IMR-90 (cell line): ENCODE measurements around the gene SAMD10. TPM values are rescaled to one million over a fixed set of nuclear protein-coding genes. Genes with fewer than 3 reads are reported as not detected.

Experiments
- ATAC-seq: fragments of 200-7000 bp; cut with Tn5 transposase; 2 replicates; pipeline ENCODE4 v1.9.1; 2020; ENCODE audit warnings: low read depth, mild to moderate bottlenecking, moderate library complexity
- BruUV-seq: library from RNA; stranded (reverse); fragments of 400-500 nt; replicated peaks from 2 replicates; lab custom pipeline; 2021; lab: Mats Ljungman, UMichigan
- CTCF ChIA-PET: fragments of 300-600 bp; formaldehyde crosslinking; extraction: SDS; loops from one replicate; lab custom pipeline; 2021; ENCODE audit warnings: antibody characterized with exemption; lab: Yijun Ruan, JAX
- POLR2A ChIA-PET: fragments of 300-600 bp; sonication (Branson Sonifier 250); formaldehyde crosslinking; loops from one replicate; lab custom pipeline; 2022; ENCODE audit warnings: antibody characterized with exemption; ENCODE audit not compliant: unreplicated experiment; lab: Charles Lee
- DNase-seq: peaks from one replicate; pipeline ENCODE4 v3.0.0; 2013
- H2AFZ ChIP-seq: replicated peaks from 2 replicates; pipeline ENCODE3; 2013; ENCODE audit warnings: low read length, mild to moderate bottlenecking; ENCODE audit not compliant: poor library complexity
- H2AK5ac ChIP-seq: 2 replicates; pipeline ENCODE4 v1.6.1; 2013; ENCODE audit warnings: low read depth, low read length, inconsistent platforms
- H2AK9ac ChIP-seq: replicated peaks from 2 replicates; pipeline ENCODE3; 2013; ENCODE audit warnings: mild to moderate bottlenecking, low read depth, low read length, moderate library complexity; ENCODE audit not compliant: poor library complexity
- H2BK120ac ChIP-seq: 2 replicates; pipeline ENCODE4 v1.6.1; 2013; ENCODE audit warnings: low read depth, low read length, inconsistent platforms
- H2BK15ac ChIP-seq: 3 replicates; pipeline ENCODE4 v1.6.1; 2013; ENCODE audit warnings: low read depth, low read length, inconsistent platforms
- H2BK20ac ChIP-seq: 2 replicates; pipeline ENCODE4 v1.6.1; 2013; ENCODE audit warnings: low read depth, mild to moderate bottlenecking, inconsistent platforms, low read length, moderate library complexity
- H2BK5ac ChIP-seq: 2 replicates; pipeline ENCODE4 v1.6.1; 2013; ENCODE audit warnings: mild to moderate bottlenecking, low read depth, low read length, inconsistent platforms; ENCODE audit not compliant: poor library complexity, severe bottlenecking
- H3K14ac ChIP-seq: replicated peaks from 2 replicates; pipeline ENCODE4 v1.6.1; 2013; ENCODE audit warnings: low read depth, low read length, inconsistent platforms
- H3K18ac ChIP-seq: 2 replicates; pipeline ENCODE4 v1.6.1; 2013; ENCODE audit warnings: low read depth, low read length, control low read depth
- H3K23ac ChIP-seq: 2 replicates; pipeline ENCODE4 v1.6.1; 2013; ENCODE audit warnings: low read depth, low read length, inconsistent platforms
- H3K27ac ChIP-seq: 2 replicates; pipeline ENCODE4 v1.5.1; 2013; ENCODE audit warnings: mild to moderate bottlenecking, control low read depth, low read length; ENCODE audit not compliant: insufficient read depth
- H3K27me3 ChIP-seq: 2 replicates; pipeline ENCODE4 v1.6.1; 2013; ENCODE audit warnings: low read length; ENCODE audit not compliant: control insufficient read depth, insufficient read depth
- H3K36me3 ChIP-seq: 2 replicates; pipeline ENCODE4 v1.6.1; 2013; ENCODE audit warnings: low read length, mixed read lengths; ENCODE audit not compliant: control insufficient read depth, insufficient read depth
- H3K4ac ChIP-seq: 2 replicates; pipeline ENCODE4 v1.6.1; 2013; ENCODE audit warnings: low read depth, low read length, inconsistent platforms
- H3K4me1 ChIP-seq: 2 replicates; pipeline ENCODE4 v1.6.1; 2013; ENCODE audit warnings: low read length, mixed read lengths; ENCODE audit not compliant: control insufficient read depth, insufficient read depth
- H3K4me2 ChIP-seq: 2 replicates; pipeline ENCODE4 v1.6.1; 2013; ENCODE audit warnings: low read depth, mild to moderate bottlenecking, control low read depth, low read length, moderate library complexity
- H3K4me3 ChIP-seq: 2 replicates; pipeline ENCODE4 v1.5.1; 2013; ENCODE audit warnings: low read depth, mild to moderate bottlenecking, control low read depth, low read length, moderate library complexity; ENCODE audit not compliant: insufficient read depth
- H3K56ac ChIP-seq: 2 replicates; pipeline ENCODE4 v1.6.1; 2013; ENCODE audit warnings: low read length, inconsistent platforms; ENCODE audit not compliant: insufficient read depth; ENCODE audit errors: extremely low read depth
- H3K79me1 ChIP-seq, 2 experiments: 2 replicates each; pipeline ENCODE4 v1.6.1; 2013; ENCODE audit warnings: low read length in 2 of 2, inconsistent platforms in 1 of 2, low read depth in 1 of 2
- H3K9ac ChIP-seq: 2 replicates; pipeline ENCODE4 v1.6.1; 2013; ENCODE audit warnings: low read depth, low read length, control low read depth
- H3K9me1 ChIP-seq: 2 replicates; pipeline ENCODE4 v1.6.1; 2013; ENCODE audit warnings: low read length, inconsistent platforms; ENCODE audit not compliant: insufficient read depth
- H3K9me3 ChIP-seq: 2 replicates; pipeline ENCODE4 v1.6.1; 2013; ENCODE audit warnings: low read length; ENCODE audit not compliant: control insufficient read depth, insufficient read depth
- H4K20me1 ChIP-seq: 2 replicates; pipeline ENCODE4 v1.6.1; 2013; ENCODE audit warnings: low read length, inconsistent platforms; ENCODE audit not compliant: insufficient read depth
- H4K5ac ChIP-seq: 2 replicates; pipeline ENCODE4 v1.6.1; 2013; ENCODE audit warnings: mild to moderate bottlenecking, low read depth, low read length, control low read depth
- H4K8ac ChIP-seq, 2 experiments: 2 replicates each; pipeline ENCODE4 v1.6.1; 2013; ENCODE audit warnings: low read depth in 2 of 2, low read length in 2 of 2, control low read depth in 1 of 2, inconsistent platforms in 1 of 2
- H4K91ac ChIP-seq: 2 replicates; pipeline ENCODE4 v1.6.1; 2013; ENCODE audit warnings: low read depth, low read length, inconsistent platforms; ENCODE audit not compliant: insufficient read depth
- CEBPB ChIP-seq: IDR thresholded peaks from 2 replicates; pipeline ENCODE4 v1.6.1; 2012; ENCODE audit warnings: low read depth, low read length, improper control_type of control experiment
- CHD1 ChIP-seq: IDR thresholded peaks from 2 replicates; pipeline ENCODE4 v1.6.1; 2012; ENCODE audit warnings: low read depth, low read length, improper control_type of control experiment
- FOS ChIP-seq: fragments of 150-350 bp; IDR thresholded peaks from 2 replicates; pipeline ENCODE4 v1.6.1; 2016; ENCODE audit warnings: low read depth, low read length
- POLR2A ChIP-seq: IDR thresholded peaks from 2 replicates; pipeline ENCODE4 v1.6.1; 2012; ENCODE audit warnings: mild to moderate bottlenecking, low read depth, low read length
- RAD21 ChIP-seq: IDR thresholded peaks from 2 replicates; pipeline ENCODE4 v1.6.1; 2012; ENCODE audit warnings: low read length, improper control_type of control experiment
- RCOR1 ChIP-seq: IDR thresholded peaks from 2 replicates; pipeline ENCODE4 v1.6.1; 2012; ENCODE audit warnings: mild to moderate bottlenecking, low read length, improper control_type of control experiment; ENCODE audit not compliant: insufficient replicate concordance
- WGBS, 2 experiments: methylation state at CpG; one replicate each; pipeline versions ENCODE4 v1.1.5 to v1.1.7; 2013; ENCODE audit warnings: missing lambda C conversion rate in 2 of 2; ENCODE audit not compliant: insufficient read length in 1 of 2; ENCODE audit errors: extremely low coverage in 2 of 2; 5-methylcytosine and 5-hydroxymethylcytosine counted together
- dilution Hi-C: fragments of 300-500 bp; cut with HindIII; formaldehyde crosslinking; loops from one replicate; pipeline ENCODE4 v1.14.3; 2018; ENCODE audit warnings: low sequenced_read_pairs; ENCODE audit not compliant: unreplicated experiment
- in situ Hi-C: fragments of 300-500 bp; cut with MboI; formaldehyde crosslinking; loops from 3 replicates; pipeline ENCODE4 v1.14.3; 2019; ENCODE audit warnings: low sequenced_read_pairs, inconsistent platforms, mixed read lengths
- intact Hi-C: fragments of 100-400 bp; cut with micrococcal nuclease; formaldehyde crosslinking; loops from 2 replicates; pipeline ENCODE4 v1.10.0; 2022
- polyA plus RNA-seq, 3 experiments: library from polyadenylated mRNA; depleted of rRNA; stranded (reverse); fragments of >200 nt; gene quantifications; 2 replicates each; pipeline ENCODE4 v1.2.3, GENCODE V29; 2012; ENCODE audit warnings: low replicate concordance in 1 of 3
- total RNA-seq: library from RNA; depleted of rRNA; stranded (reverse); fragments of >200 nt; gene quantifications from 2 replicates; pipeline ENCODE4 v1.2.3, GENCODE V29; 2012
- TF ChIP-seq, protein P1 (sequence below): conservative IDR thresholded peaks from 2 replicates; pipeline ENCODE4 v1.5.1; 2012; ENCODE audit warnings: mild to moderate bottlenecking, low read depth, low read length, improper control_type of control experiment

Gene SAMD10
- total and polyA plus RNA-seq, 2 of the 4 experiments (the other 2 are of a cell fraction), result 0.54 to 4.1 TPM

DNA sequence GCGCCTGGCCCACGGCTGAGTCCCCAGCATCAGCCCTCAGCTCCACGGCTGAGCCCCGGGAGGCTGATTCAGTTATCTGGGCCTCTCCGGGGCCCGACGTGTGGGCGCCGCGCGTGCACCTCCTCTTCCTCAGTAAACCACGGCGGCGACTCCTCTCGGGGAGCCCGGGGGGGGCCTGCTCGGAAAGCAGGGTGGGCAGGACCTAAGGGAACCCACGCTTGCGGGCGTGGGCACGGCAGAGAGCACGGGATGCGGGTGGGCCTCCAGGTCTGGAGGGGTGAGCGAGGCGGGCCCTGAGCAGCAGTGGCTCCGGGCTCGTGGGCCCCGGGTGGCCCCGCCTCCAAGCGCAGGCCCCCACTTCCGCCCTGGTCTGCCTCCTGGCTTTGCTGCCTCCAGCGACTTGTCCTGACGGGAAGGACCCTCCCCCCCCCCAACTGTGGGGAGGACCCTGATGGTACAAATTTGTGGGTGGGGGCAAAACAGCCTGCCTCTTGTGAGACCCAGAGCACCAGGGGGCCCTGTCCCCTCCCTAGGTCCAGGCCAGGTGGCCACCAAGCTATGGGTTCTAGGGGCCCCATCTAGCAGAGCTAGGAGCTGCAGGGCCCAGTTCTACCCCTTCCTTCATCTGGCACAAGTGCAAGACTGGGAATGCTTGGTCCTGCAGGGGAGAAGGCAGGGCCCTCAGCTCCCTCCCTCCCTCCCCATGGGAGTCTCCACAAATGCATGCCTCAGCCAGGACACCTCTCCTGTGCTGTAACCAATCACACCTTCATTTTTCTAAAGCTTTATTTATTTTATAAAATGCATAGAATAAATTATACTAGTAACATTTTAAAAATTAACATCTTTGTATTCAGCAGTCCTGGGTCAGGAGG lies 40.1 kb downstream of the SAMD10 start:
- H3K27me3 ChIP-seq, result no peaks in the 10 kb centered on the region
- H2BK120ac ChIP-seq, result no peak overlapping the region
- H3K18ac ChIP-seq, result no peak overlapping the region
- no peak overlapping the region for H2BK15ac ChIP-seq
- H3K4me1 ChIP-seq, result no peaks in the 10 kb centered on the region
- H3K9me1 ChIP-seq, result peaks cover 4% of the 10 kb centered on the region; the same call in 1 of the 2 replicates
- TF ChIP-seq RCOR1 (no peak), CHD1 (no peak), POLR2A (no peak), RAD21 (no peak), FOS (no peak), CEBPB (no peak)
- TF ChIP-seq, protein P1, sequence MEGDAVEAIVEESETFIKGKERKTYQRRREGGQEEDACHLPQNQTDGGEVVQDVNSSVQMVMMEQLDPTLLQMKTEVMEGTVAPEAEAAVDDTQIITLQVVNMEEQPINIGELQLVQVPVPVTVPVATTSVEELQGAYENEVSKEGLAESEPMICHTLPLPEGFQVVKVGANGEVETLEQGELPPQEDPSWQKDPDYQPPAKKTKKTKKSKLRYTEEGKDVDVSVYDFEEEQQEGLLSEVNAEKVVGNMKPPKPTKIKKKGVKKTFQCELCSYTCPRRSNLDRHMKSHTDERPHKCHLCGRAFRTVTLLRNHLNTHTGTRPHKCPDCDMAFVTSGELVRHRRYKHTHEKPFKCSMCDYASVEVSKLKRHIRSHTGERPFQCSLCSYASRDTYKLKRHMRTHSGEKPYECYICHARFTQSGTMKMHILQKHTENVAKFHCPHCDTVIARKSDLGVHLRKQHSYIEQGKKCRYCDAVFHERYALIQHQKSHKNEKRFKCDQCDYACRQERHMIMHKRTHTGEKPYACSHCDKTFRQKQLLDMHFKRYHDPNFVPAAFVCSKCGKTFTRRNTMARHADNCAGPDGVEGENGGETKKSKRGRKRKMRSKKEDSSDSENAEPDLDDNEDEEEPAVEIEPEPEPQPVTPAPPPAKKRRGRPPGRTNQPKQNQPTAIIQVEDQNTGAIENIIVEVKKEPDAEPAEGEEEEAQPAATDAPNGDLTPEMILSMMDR, result no peak
- no peak overlapping the region for H3K23ac ChIP-seq
- H3K4me3 ChIP-seq, result no peak overlapping the region
- H3K4me2 ChIP-seq, result no peak overlapping the region
- peaks cover 66% of the 10 kb centered on the region for H4K20me1 ChIP-seq
- no peak overlapping the region for H2BK20ac ChIP-seq
- DNase-seq (no peak), ATAC-seq (0 out of 2 replicates have a peak, but pooled peaks have one; percentile 4)
- no peak overlapping the region for H3K9ac ChIP-seq
- dilution Hi-C loops, result no loop called here
- no peak overlapping the region for H4K8ac ChIP-seq
- H2AFZ ChIP-seq, result no peak overlapping the region
- intact Hi-C loops, result no loop called here
- H3K56ac ChIP-seq, result no peak overlapping the region
- peaks cover 58% of the 10 kb centered on the region for H3K36me3 ChIP-seq
- no peak overlapping the region for H3K14ac ChIP-seq
- no TSS peak for BruUV-seq
- in situ Hi-C loops, result no loop called here
- ChIA-PET POLR2A (no interaction called here), CTCF (no interaction called here)
- H3K79me1 ChIP-seq, result peaks cover 33 to 65% of the 10 kb centered on the region in 2 experiments
- H2BK5ac ChIP-seq, result no peak overlapping the region
- WGBS, 2 experiments, result 80% methylated on average over 2 of the region's 33 CpGs; no CpG with 5 or more reads in 1 of the 2 experiments
- no peak overlapping the region for H2AK5ac ChIP-seq
- no peak overlapping the region for H4K5ac ChIP-seq
- no peak overlapping the region for H3K27ac ChIP-seq
- no peak overlapping the region for H4K91ac ChIP-seq
- no peaks in the 10 kb centered on the region for H3K9me3 ChIP-seq
- no peak overlapping the region for H3K4ac ChIP-seq
- H2AK9ac ChIP-seq, result no peak overlapping the region
